Right hindlimb (tissue), 1 donor: ENCODE results near the gene COPS8.

Experiments
- DNase-seq: peaks from one replicate; pipeline ENCODE4 v3.0.0-alpha.2; 2018

COPS8 gene

GRCh38 chr2:237134321-237135230, 48.9 kb downstream of the COPS8 start:
- no peak for DNase-seq

- no peak for DNase-seq
Observed at GRCh38 chr2:237136824-237137223, 51.1 kb downstream of the COPS8 start.

GRCh38 chr2:237137626-237138323, 52.1 kb downstream of the COPS8 start:
- DNase-seq: no peak

DNA sequence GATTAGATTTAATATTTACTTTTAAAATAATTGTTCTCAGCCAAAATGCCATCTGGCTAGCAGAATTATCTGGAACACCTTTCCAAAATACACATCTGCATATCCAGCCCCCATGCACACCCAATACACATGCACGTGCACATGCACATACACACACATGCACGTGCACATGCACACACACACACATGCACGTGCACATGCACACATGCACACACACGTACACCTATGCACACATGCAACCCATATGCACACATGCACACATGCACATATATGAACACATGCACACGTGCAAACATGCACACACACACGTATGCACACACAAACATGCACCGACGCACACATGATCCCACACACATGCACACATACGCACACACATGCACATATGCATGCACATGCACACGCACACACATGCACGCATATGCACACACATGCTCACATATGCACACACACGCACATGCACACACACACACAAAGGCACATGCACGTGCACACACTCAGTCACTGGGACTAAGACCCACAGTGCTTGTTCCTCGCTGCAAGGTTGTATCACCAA, 53.5 kb downstream of the COPS8 start:
- DNase-seq: no peak

- no peak for DNase-seq
Observed at GRCh38 chr2:237140689-237141285, 55.1 kb downstream of the COPS8 start.

GRCh38 chr2:237141571-237142051, 55.9 kb downstream of the COPS8 start:
- DNase-seq: no peak

DNA sequence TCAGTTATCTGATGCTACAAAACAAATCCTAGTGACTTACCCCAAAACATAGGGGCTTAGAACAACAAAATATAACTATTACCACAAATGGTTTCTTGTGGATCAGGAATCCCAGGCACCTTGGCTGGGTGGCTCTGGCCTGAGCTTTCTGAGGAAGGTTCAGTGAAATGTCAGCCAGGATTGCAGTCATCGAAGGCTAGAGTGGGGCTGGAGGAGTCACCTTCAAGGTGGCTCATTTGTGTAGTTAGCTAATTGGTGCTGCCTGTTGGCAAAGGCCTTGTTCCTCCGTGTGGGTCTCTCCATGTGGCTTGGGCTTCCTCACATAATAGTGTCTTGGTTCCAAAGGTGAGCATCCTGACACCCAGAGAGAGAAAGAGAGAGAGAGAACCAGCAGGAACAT, 57.4 kb downstream of the COPS8 start:
- DNase-seq: no peak

DNA sequence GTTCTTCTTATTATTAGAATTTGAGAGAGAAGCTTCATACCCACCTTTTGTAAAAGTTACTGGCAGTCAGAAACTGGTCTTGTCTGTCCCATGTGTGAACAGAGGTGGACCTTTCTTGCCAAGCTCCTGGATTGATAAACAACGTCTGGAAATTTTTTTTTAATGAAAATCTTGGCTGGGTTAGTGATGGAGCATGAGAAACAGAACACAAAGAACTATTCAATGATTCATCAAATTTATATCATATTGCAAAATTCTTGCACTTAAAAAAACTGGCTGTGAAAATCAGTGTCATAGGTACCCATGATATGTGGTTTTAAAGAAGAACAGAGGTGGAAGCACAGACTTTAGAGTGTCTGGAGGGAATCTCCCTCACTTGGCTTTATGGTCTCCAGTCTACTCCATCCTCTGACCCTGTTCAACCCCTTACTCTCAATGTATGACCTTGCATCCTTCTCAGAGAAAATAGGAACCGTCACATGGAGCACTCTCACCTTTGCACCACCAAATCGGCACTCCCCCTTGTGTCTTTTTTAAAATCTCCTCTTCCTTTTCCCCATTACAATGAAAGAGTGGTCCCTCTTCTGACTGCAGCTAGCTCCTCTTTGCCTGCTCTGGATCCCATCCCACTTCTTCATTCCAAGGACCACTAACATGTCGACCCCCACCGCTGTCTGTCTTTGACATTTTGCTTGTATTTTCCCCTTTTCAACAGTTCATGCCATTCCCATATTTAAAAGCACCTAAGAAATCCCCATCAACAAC, 58.2 kb downstream of the COPS8 start:
- no peak for DNase-seq

- DNase-seq: no peak
Observed at GRCh38 chr2:237144516-237144915, 58.8 kb downstream of the COPS8 start.

DNA sequence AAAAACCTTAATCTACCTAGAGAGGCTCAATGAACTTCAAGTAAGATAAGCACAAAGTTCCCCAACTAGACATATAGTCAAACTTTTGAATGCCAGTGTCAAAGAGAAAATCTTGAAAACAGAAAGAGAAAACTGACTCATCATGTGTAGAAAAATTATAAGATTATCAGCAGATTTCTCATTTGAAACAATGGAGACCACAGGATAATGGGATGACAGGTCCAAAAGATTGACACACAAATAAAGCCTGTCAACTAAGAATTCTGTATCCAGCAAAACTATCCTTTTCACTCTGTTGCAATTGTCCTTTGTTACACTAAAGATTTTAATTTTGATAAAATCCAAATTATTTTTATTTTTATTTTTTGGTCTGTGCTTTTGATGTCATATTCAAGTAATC, 61.6 kb downstream of the COPS8 start:
- no peak for DNase-seq

DNA sequence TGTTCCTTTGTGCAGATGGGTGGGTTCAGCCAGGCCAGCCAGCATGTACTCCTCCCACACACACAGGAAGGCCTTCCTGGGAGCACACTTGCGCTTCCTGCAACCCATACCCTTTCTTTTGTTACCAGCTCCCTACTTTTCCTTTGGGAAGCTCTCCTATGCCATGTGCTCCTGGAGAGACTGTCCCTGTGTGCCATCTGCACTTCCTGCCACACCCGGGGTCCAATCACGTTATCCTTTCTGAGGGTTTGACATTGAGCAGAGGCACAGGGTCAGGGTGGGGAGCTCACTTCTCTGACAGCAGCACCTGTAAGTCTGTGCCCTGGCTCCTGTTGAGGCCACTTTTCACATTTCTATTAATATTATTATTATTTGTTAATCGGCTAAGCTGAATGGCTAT, 62.9 kb downstream of the COPS8 start:
- no peak for DNase-seq

- DNase-seq: no peak
Observed at GRCh38 chr2:237149425-237149824, 63.7 kb downstream of the COPS8 start.
